ENCODE results near the gene TRIM6. TPM values are rescaled to one million over a fixed set of nuclear protein-coding genes. Genes with fewer than 3 reads are reported as not detected.
"Not testable (repeated sequence)": the region's sequence is repeated elsewhere in the genome, so short reads cannot be mapped to it uniquely, and the experiment has no call there.

TRIM6 gene
- total RNA-seq, 1 donor from 2014 or later: 11.8 TPM

- H3K4me3 Mint-ChIP-seq: no peak overlapping the region
- DNase-seq (ENCODE audit: low read depth, low spot score): no peak
- no peaks in the 10 kb centered on the region for H3K36me3 Mint-ChIP-seq (ENCODE audit: low read depth)
- no peaks in the 10 kb centered on the region for H3K9me3 Mint-ChIP-seq
- H3K27ac Mint-ChIP-seq (ENCODE audit: unreplicated experiment): no peak overlapping the region
- H3K27me3 Mint-ChIP-seq (ENCODE audit: low read depth): no peaks in the 10 kb centered on the region
- H3K4me1 Mint-ChIP-seq: no peaks in the 10 kb centered on the region
- TF ChIP-seq, protein P1, sequence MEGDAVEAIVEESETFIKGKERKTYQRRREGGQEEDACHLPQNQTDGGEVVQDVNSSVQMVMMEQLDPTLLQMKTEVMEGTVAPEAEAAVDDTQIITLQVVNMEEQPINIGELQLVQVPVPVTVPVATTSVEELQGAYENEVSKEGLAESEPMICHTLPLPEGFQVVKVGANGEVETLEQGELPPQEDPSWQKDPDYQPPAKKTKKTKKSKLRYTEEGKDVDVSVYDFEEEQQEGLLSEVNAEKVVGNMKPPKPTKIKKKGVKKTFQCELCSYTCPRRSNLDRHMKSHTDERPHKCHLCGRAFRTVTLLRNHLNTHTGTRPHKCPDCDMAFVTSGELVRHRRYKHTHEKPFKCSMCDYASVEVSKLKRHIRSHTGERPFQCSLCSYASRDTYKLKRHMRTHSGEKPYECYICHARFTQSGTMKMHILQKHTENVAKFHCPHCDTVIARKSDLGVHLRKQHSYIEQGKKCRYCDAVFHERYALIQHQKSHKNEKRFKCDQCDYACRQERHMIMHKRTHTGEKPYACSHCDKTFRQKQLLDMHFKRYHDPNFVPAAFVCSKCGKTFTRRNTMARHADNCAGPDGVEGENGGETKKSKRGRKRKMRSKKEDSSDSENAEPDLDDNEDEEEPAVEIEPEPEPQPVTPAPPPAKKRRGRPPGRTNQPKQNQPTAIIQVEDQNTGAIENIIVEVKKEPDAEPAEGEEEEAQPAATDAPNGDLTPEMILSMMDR (conservative IDR thresholded peaks at IDR 0.05): no peak
Measured at GRCh38 chr11:5577101-5577500, 19.3 kb upstream of the TRIM6 start.

DNA sequence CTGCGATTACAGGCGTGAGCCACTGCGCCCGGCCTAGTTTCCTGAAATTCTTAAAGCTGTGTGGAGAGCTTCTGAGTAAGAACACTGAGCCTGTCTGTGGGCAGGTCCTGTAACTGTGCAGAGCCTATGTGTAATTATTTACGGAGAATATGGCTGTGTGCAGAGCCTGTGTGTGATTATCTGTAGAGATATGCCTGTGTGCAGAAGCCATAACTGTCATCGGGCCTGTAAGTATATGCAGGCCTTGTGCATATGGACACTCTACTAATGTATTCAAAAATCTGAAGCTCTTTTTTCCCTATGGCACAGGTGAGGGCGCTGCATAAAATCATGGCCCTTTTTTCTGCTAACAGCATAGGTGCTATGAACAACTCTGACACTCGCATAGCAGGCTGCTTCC lies 15.9 kb upstream of the TRIM6 start, which contains the start of gene OR52B6:
OR52B6 (plus strand) TSS at position 301 of the 400 bp plus-strand sequence; CDS start at position 301, 0 bp downstream.
- no peak within 1 kb of the TSS for H3K27ac Mint-ChIP-seq (ENCODE audit: unreplicated experiment)
- TF ChIP-seq, protein P1 (conservative IDR thresholded peaks at IDR 0.05): no peak
- no peaks in the 10 kb centered on the region for H3K36me3 Mint-ChIP-seq (ENCODE audit: low read depth)
- no peak for DNase-seq (ENCODE audit: low read depth, low spot score)
- no peak within 1 kb of the TSS for H3K4me3 Mint-ChIP-seq
- H3K27me3 Mint-ChIP-seq (ENCODE audit: low read depth): no peaks in the 10 kb centered on the region
- H3K9me3 Mint-ChIP-seq: no peaks in the 10 kb centered on the region
- no peaks in the 10 kb centered on the region for H3K4me1 Mint-ChIP-seq

- no peaks in the 10 kb centered on the region for H3K9me3 Mint-ChIP-seq
- H3K4me3 Mint-ChIP-seq: no peak overlapping the region
- H3K27me3 Mint-ChIP-seq (ENCODE audit: low read depth): no peaks in the 10 kb centered on the region
- no peaks in the 10 kb centered on the region for H3K4me1 Mint-ChIP-seq
- TF ChIP-seq, protein P1 (conservative IDR thresholded peaks at IDR 0.05): no peak
- no peaks in the 10 kb centered on the region for H3K36me3 Mint-ChIP-seq (ENCODE audit: low read depth)
- DNase-seq (ENCODE audit: low read depth, low spot score): no peak
- no peak overlapping the region for H3K27ac Mint-ChIP-seq (ENCODE audit: unreplicated experiment)
Measured at GRCh38 chr11:5581014-5581413, 15.4 kb upstream of the TRIM6 start.

DNA sequence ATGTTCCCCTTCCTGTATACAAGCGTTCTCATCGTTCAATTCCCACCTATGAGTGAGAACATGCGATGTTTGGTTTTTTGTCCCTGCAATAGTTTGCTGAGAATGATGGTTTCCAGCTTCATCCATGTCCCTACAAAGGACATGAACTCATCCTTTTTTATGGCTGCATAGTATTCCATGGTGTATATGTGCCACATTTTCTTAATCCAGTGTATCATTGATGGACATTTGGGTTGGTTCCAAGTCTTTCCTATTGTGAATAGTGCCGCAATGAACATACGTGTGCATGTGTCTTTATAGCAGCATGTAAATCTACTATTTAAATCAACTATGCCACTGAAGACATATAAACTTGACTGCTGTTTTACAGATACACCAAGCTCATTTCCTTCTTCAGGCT lies 12.0 kb upstream of the TRIM6 start:
- not testable (repeated sequence) for H3K27ac Mint-ChIP-seq (ENCODE audit: unreplicated experiment); H3K4me1 Mint-ChIP-seq; H3K27me3 Mint-ChIP-seq (ENCODE audit: low read depth); H3K9me3 Mint-ChIP-seq; DNase-seq (ENCODE audit: low read depth, low spot score); H3K4me3 Mint-ChIP-seq; H3K36me3 Mint-ChIP-seq (ENCODE audit: low read depth)

DNA sequence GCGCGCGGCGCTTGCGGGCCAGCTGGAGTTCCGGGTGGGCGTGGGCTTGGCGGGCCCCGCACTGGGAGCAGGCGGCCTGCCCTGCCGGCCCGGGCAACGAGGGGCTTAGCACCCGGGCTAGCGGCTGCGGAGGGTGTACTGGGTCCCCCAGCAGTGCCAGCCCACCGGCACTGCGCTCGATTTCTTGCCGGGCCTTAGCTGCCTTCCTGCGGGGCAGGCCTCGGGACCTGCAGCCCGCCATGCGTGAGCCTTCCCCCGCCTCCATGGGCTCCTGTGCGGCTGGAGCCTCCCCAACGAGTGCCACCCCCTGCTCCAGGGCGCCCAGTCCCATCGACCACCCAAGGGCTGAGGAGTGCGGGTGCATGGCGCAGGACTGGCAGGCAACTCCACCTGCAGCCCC lies 6.5 kb upstream of the TRIM6 start:
- not testable (repeated sequence) for H3K4me3 Mint-ChIP-seq; DNase-seq (ENCODE audit: low read depth, low spot score)

DNA sequence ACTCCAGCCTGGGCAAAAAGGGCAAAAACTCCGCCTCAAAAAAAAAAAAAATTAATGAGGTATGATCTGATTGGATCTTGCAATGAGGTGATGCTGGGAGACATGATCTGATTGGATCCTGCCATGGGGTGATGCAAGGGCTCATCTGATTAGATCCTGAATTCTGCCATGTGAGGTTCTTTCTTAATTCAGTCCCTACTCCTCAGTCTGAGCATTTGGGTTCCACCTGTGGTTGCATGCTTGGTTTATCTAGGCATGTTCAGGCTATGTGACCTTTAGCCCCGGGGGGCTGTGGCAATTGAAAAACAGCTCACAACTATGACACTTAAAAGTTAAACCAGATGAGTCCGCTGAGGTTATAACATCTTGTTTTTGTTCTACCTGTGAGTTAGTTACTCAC lies 4.8 kb upstream of the TRIM6 start:
- Mint-ChIP-seq H3K4me1 (peaks cover 2% of the 10 kb centered on the region), H3K27me3 (ENCODE audit: low read depth) (no peaks in the 10 kb centered on the region), H3K9me3 (peaks cover 3% of the 10 kb centered on the region), H3K27ac (ENCODE audit: unreplicated experiment) (no peak overlapping the region), H3K36me3 (ENCODE audit: low read depth) (peaks cover 3% of the 10 kb centered on the region), H3K4me3 (no peak overlapping the region)
- TF ChIP-seq, protein P1 (conservative IDR thresholded peaks at IDR 0.05): no peak
- no peak for DNase-seq (ENCODE audit: low read depth, low spot score)

More for the DNA sequence above, 6.5 kb upstream of the TRIM6 start:
- H3K4me1 Mint-ChIP-seq; H3K36me3 Mint-ChIP-seq (ENCODE audit: low read depth); H3K27ac Mint-ChIP-seq (ENCODE audit: unreplicated experiment); H3K27me3 Mint-ChIP-seq (ENCODE audit: low read depth); H3K9me3 Mint-ChIP-seq: not testable (repeated sequence)

- DNase-seq (ENCODE audit: low read depth, low spot score): no peak
- Mint-ChIP-seq H3K27me3 (ENCODE audit: low read depth) (no peaks in the 10 kb centered on the region), H3K36me3 (ENCODE audit: low read depth) (peaks cover 3% of the 10 kb centered on the region), H3K9me3 (peaks cover 3% of the 10 kb centered on the region), H3K4me3 (no peak overlapping the region), H3K4me1 (peaks cover 12% of the 10 kb centered on the region), H3K27ac (ENCODE audit: unreplicated experiment) (no peak overlapping the region)
- TF ChIP-seq, protein P1 (conservative IDR thresholded peaks at IDR 0.05): no peak
Measured at GRCh38 chr11:5592615-5593014, 3.8 kb upstream of the TRIM6 start.
